ENCODE data around the gene SCUBE1. TPM values are rescaled to one million over a fixed set of nuclear protein-coding genes. Genes with fewer than 3 reads are reported as not detected.

SCUBE1 gene
- total RNA-seq, 1 experiment from 2014 or later = not detected

DNA sequence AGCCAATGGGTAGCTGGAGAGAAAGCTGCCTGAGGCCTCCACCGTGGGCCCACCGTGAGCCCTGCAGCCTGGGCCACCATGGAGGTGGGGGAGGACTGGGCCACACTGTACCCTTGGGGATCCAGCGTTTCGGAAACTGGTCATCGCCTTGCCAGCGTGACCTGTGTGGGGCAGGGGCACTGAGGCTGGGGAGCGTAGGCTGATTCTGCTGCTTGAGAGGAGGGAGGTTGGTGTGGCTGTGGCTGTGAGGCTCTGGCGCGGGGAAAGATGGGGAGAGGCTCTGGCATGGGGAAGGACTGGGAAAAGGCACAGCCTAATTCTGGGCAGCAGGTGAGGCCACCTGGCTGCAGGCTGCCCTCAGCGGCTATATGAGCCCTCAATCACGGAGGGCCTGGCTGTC is 143.6 kb downstream of the SCUBE1 start:
- CTCF ChIA-PET = no interaction called here
- BruUV-seq (replicated peaks) = no TSS peak

DNA sequence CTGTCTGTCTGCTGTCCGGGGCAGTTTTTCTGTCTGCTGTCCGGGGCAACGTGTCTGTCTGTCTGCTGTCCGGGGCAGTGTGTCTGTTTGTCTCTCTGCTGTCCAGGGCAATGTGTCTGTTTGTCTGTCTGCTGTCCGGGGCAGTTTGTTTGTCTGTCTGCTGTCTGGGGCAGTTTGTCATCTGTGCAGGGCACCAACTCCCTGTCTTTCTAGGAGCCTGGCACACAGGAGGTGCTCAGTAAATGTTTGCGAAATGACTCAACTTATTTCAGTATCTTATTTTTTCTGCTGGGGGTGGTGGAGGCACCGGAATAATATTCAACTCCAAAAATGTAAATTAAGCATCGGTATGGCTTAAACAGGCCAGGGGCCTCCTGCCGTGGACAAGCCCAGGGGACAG is 144.2 kb downstream of the SCUBE1 start:
- ATAC-seq (no peak), DNase-seq (ENCODE audit: low read depth, low spot score) (no peak)
- Histone ChIP-seq H3K27ac (ENCODE audit: low read length) (no peak overlapping the region), H3K9me3 (ENCODE audit: control insufficient read depth, insufficient read depth, low read depth, low read length) (no peaks in the 10 kb centered on the region), H3K4me1 (ENCODE audit: control insufficient read depth, insufficient read depth, low read length) (no peaks in the 10 kb centered on the region), H3K27me3 (ENCODE audit: control insufficient read depth, insufficient read depth, low read length) (no peaks in the 10 kb centered on the region), H3K36me3 (ENCODE audit: control insufficient read depth, insufficient read depth, low read length) (no peaks in the 10 kb centered on the region), H3K4me3 (ENCODE audit: low read depth in 2 of 2, low read length in 2 of 2) (no peak overlapping the region)
- in situ Hi-C loops (cut with HindIII; ENCODE audit: low pct_unique_long_range_greater_than_20kb, low sequenced_read_pairs) (no loop called here), intact Hi-C loops (cut with micrococcal nuclease; ENCODE audit: unreplicated experiment) (no loop called here)
- ChIA-PET POLR2A (no interaction called here), CTCF (no interaction called here)
- no TSS peak for BruUV-seq (replicated peaks)
- TF ChIP-seq, protein P1, sequence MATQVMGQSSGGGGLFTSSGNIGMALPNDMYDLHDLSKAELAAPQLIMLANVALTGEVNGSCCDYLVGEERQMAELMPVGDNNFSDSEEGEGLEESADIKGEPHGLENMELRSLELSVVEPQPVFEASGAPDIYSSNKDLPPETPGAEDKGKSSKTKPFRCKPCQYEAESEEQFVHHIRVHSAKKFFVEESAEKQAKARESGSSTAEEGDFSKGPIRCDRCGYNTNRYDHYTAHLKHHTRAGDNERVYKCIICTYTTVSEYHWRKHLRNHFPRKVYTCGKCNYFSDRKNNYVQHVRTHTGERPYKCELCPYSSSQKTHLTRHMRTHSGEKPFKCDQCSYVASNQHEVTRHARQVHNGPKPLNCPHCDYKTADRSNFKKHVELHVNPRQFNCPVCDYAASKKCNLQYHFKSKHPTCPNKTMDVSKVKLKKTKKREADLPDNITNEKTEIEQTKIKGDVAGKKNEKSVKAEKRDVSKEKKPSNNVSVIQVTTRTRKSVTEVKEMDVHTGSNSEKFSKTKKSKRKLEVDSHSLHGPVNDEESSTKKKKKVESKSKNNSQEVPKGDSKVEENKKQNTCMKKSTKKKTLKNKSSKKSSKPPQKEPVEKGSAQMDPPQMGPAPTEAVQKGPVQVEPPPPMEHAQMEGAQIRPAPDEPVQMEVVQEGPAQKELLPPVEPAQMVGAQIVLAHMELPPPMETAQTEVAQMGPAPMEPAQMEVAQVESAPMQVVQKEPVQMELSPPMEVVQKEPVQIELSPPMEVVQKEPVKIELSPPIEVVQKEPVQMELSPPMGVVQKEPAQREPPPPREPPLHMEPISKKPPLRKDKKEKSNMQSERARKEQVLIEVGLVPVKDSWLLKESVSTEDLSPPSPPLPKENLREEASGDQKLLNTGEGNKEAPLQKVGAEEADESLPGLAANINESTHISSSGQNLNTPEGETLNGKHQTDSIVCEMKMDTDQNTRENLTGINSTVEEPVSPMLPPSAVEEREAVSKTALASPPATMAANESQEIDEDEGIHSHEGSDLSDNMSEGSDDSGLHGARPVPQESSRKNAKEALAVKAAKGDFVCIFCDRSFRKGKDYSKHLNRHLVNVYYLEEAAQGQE (IDR thresholded peaks at IDR 0.05; ENCODE audit: insufficient read depth in 1 of 2, low read depth in 2 of 2, low read length in 1 of 2) = no peak
- TF ChIP-seq, protein P2, sequence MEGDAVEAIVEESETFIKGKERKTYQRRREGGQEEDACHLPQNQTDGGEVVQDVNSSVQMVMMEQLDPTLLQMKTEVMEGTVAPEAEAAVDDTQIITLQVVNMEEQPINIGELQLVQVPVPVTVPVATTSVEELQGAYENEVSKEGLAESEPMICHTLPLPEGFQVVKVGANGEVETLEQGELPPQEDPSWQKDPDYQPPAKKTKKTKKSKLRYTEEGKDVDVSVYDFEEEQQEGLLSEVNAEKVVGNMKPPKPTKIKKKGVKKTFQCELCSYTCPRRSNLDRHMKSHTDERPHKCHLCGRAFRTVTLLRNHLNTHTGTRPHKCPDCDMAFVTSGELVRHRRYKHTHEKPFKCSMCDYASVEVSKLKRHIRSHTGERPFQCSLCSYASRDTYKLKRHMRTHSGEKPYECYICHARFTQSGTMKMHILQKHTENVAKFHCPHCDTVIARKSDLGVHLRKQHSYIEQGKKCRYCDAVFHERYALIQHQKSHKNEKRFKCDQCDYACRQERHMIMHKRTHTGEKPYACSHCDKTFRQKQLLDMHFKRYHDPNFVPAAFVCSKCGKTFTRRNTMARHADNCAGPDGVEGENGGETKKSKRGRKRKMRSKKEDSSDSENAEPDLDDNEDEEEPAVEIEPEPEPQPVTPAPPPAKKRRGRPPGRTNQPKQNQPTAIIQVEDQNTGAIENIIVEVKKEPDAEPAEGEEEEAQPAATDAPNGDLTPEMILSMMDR (IDR thresholded peaks at IDR 0.05) = no peak
- TF ChIP-seq SIN3A (IDR thresholded peaks at IDR 0.05; ENCODE audit: borderline replicate concordance, insufficient read depth, low read depth, low read length) (no peak), TCF7L2 (IDR thresholded peaks at IDR 0.05; ENCODE audit: low read depth, low read length) (no peak), POLR2AphosphoS5 (IDR thresholded peaks at IDR 0.05; ENCODE audit: low read depth, low read length) (no peak)

More for the DNA sequence above, 143.6 kb downstream of the SCUBE1 start:
- no peak overlapping the region for H3K27ac ChIP-seq (ENCODE audit: low read length)
- POLR2A ChIA-PET = no interaction called here
- no peaks in the 10 kb centered on the region for H3K27me3 ChIP-seq (ENCODE audit: control insufficient read depth, insufficient read depth, low read length)
- no peak for TF ChIP-seq POLR2AphosphoS5 (IDR thresholded peaks at IDR 0.05; ENCODE audit: low read depth, low read length)
- TF ChIP-seq SIN3A (IDR thresholded peaks at IDR 0.05; ENCODE audit: borderline replicate concordance, insufficient read depth, low read depth, low read length) = no peak
- no peak for TF ChIP-seq TCF7L2 (IDR thresholded peaks at IDR 0.05; ENCODE audit: low read depth, low read length)
- TF ChIP-seq, protein P1 (IDR thresholded peaks at IDR 0.05; ENCODE audit: insufficient read depth in 1 of 2, low read depth in 2 of 2, low read length in 1 of 2) = no peak
- TF ChIP-seq, protein P2 (IDR thresholded peaks at IDR 0.05) = no peak
- ATAC-seq (no peak), DNase-seq (ENCODE audit: low read depth, low spot score) (no peak)
- H3K4me3 ChIP-seq (ENCODE audit: low read depth in 2 of 2, low read length in 2 of 2) = no peak overlapping the region
- no peaks in the 10 kb centered on the region for H3K9me3 ChIP-seq (ENCODE audit: control insufficient read depth, insufficient read depth, low read depth, low read length)
- H3K4me1 ChIP-seq (ENCODE audit: control insufficient read depth, insufficient read depth, low read length) = no peaks in the 10 kb centered on the region
- no peaks in the 10 kb centered on the region for H3K36me3 ChIP-seq (ENCODE audit: control insufficient read depth, insufficient read depth, low read length)
- intact Hi-C loops (cut with micrococcal nuclease; ENCODE audit: unreplicated experiment) = no loop called here
- in situ Hi-C loops (cut with HindIII; ENCODE audit: low pct_unique_long_range_greater_than_20kb, low sequenced_read_pairs) = no loop called here
